NT2/D1 (cell line): ENCODE measurements around the gene CEP295NL.

ENCODE experiments used
- DNase-seq: peaks from one replicate; pipeline ENCODE4 v3.0.0-alpha.2; 2011; ENCODE audit warnings: low read depth, low spot score
- H3K27me3 ChIP-seq: 2 replicates; pipeline ENCODE4 v1.6.0; 2011; ENCODE audit warnings: mild to moderate bottlenecking; ENCODE audit not compliant: insufficient read length, insufficient read depth
- H3K36me3 ChIP-seq: 2 replicates; pipeline ENCODE4 v1.6.1; 2011; ENCODE audit warnings: mild to moderate bottlenecking, low read length, mixed read lengths; ENCODE audit not compliant: insufficient read depth, insufficient read length
- H3K4me1 ChIP-seq: 2 replicates; pipeline ENCODE4 v1.5.1; 2011; ENCODE audit not compliant: insufficient read depth, insufficient read length
- H3K4me3 ChIP-seq: 2 replicates; pipeline ENCODE4 v1.5.1; 2011; ENCODE audit warnings: low read depth; ENCODE audit not compliant: insufficient read length
- H3K9ac ChIP-seq: 2 replicates; pipeline ENCODE4 v1.6.0; 2011; ENCODE audit warnings: low read depth; ENCODE audit not compliant: insufficient read length
- H3K9me3 ChIP-seq: 2 replicates; pipeline ENCODE4 v1.5.1; 2011; ENCODE audit warnings: mild to moderate bottlenecking, low read length; ENCODE audit not compliant: insufficient read depth
- SUZ12 ChIP-seq: IDR thresholded peaks from 2 replicates; pipeline ENCODE4 v1.6.1; 2011; ENCODE audit not compliant: insufficient read length, insufficient read depth; ENCODE audit errors: extremely low read depth
- YY1 ChIP-seq: IDR thresholded peaks from 2 replicates; pipeline ENCODE4 v1.6.1; 2011; ENCODE audit not compliant: insufficient read length, insufficient read depth
- ZNF274 ChIP-seq: IDR thresholded peaks from 2 replicates; pipeline ENCODE4 v1.6.1; 2011; ENCODE audit warnings: mild to moderate bottlenecking, low read depth, low read length

The CEP295NL gene

GRCh38 chr17:78900816-78901215 is 2.2 kb downstream of the CEP295NL start:
- H3K4me1 ChIP-seq: peaks cover 26% of the 10 kb centered on the region
- peaks cover 54% of the 10 kb centered on the region for H3K36me3 ChIP-seq
- H3K9ac ChIP-seq: no peak overlapping the region
- no peak for TF ChIP-seq YY1
- no peak for TF ChIP-seq SUZ12
- no peak for TF ChIP-seq ZNF274
- no peak for DNase-seq
- no peaks in the 10 kb centered on the region for H3K9me3 ChIP-seq
- H3K27me3 ChIP-seq: no peaks in the 10 kb centered on the region
- H3K4me3 ChIP-seq: no peak overlapping the region

GRCh38 chr17:78899361-78900260 is 3.4 kb downstream of the CEP295NL start:
- DNase-seq: peak; percentile 35
- Histone ChIP-seq H3K9me3 (no peaks in the 10 kb centered on the region), H3K4me1 (peaks cover 26% of the 10 kb centered on the region), H3K27me3 (no peaks in the 10 kb centered on the region), H3K36me3 (peaks cover 51% of the 10 kb centered on the region), H3K9ac (no peak overlapping the region), H3K4me3 (no peak overlapping the region)
- no peak for TF ChIP-seq YY1
- TF ChIP-seq SUZ12: no peak
- TF ChIP-seq ZNF274: no peak

- no peak for TF ChIP-seq SUZ12
- no peak for TF ChIP-seq ZNF274
- no peak for TF ChIP-seq YY1
- peaks cover 51% of the 10 kb centered on the region for H3K36me3 ChIP-seq
- no peaks in the 10 kb centered on the region for H3K27me3 ChIP-seq
- no peak overlapping the region for H3K4me3 ChIP-seq
- no peak for DNase-seq
- H3K4me1 ChIP-seq: peaks cover 23% of the 10 kb centered on the region
- H3K9me3 ChIP-seq: no peaks in the 10 kb centered on the region
- no peak overlapping the region for H3K9ac ChIP-seq
Measured at GRCh38 chr17:78898947-78899346, 4.1 kb downstream of the CEP295NL start.

- no peak overlapping the region for H3K9ac ChIP-seq
- no peaks in the 10 kb centered on the region for H3K9me3 ChIP-seq
- TF ChIP-seq ZNF274 (no peak), YY1 (no peak), SUZ12 (no peak)
- H3K4me3 ChIP-seq: no peak overlapping the region
- H3K4me1 ChIP-seq: peaks cover 21% of the 10 kb centered on the region
- no peaks in the 10 kb centered on the region for H3K27me3 ChIP-seq
- peaks cover 48% of the 10 kb centered on the region for H3K36me3 ChIP-seq
- no peak for DNase-seq
Measured at GRCh38 chr17:78898075-78898836, 4.7 kb downstream of the CEP295NL start.

- no peak for TF ChIP-seq YY1
- TF ChIP-seq SUZ12: no peak
- no peak for TF ChIP-seq ZNF274
- peaks cover 23% of the 10 kb centered on the region for H3K4me1 ChIP-seq
- no peaks in the 10 kb centered on the region for H3K27me3 ChIP-seq
- H3K9ac ChIP-seq: no peak overlapping the region
- peaks cover 49% of the 10 kb centered on the region for H3K36me3 ChIP-seq
- no peak overlapping the region for H3K4me3 ChIP-seq
- no peaks in the 10 kb centered on the region for H3K9me3 ChIP-seq
- no peak for DNase-seq
Measured at GRCh38 chr17:78897664-78898047, 5.3 kb downstream of the CEP295NL start.

GRCh38 chr17:78896834-78897663 is 6.0 kb downstream of the CEP295NL start:
- Histone ChIP-seq H3K9ac (no peak overlapping the region), H3K4me3 (no peak overlapping the region), H3K27me3 (no peaks in the 10 kb centered on the region), H3K36me3 (peaks cover 47% of the 10 kb centered on the region), H3K9me3 (no peaks in the 10 kb centered on the region), H3K4me1 (peaks cover 23% of the 10 kb centered on the region)
- no peak for TF ChIP-seq ZNF274
- TF ChIP-seq SUZ12: no peak
- no peak for TF ChIP-seq YY1
- DNase-seq: no peak
